HepG2 (cell line): ENCODE measurements around the gene CES3. TPM values are rescaled to one million over a fixed set of nuclear protein-coding genes. Genes with fewer than 3 reads are reported as not detected.

Experiments
- ARNT2 ChIP-seq: sonication (generic); formaldehyde crosslinking; IDR thresholded peaks from 2 replicates; pipeline ENCODE4 v1.8.0; 2022; ENCODE audit warnings: mild to moderate bottlenecking, low read depth, missing genetic modification reagents, moderate library complexity
- FOXC1 ChIP-seq: sonication (generic); formaldehyde crosslinking; IDR thresholded peaks from 2 replicates; pipeline ENCODE4 v1.8.0; 2022; ENCODE audit warnings: mild to moderate bottlenecking, missing genetic modification reagents, borderline replicate concordance
- GABPB1 ChIP-seq: IDR thresholded peaks from 2 replicates; pipeline ENCODE4 v1.6.1; 2016; ENCODE audit warnings: mild to moderate bottlenecking, missing genetic modification reagents, moderate library complexity, missing compliant biosample characterization
- HHEX ChIP-seq: IDR thresholded peaks from 2 replicates; pipeline ENCODE4 v1.6.1; 2016; ENCODE audit warnings: control low read depth
- IKZF1 ChIP-seq: fragments of 450-650 bp; IDR thresholded peaks from 2 replicates; pipeline ENCODE4 v1.7.1; 2016
- KDM5B ChIP-seq: sonication (generic); formaldehyde crosslinking; IDR thresholded peaks from 2 replicates; pipeline ENCODE4 v1.4.0; 2020; ENCODE audit warnings: missing genetic modification reagents, mild to moderate bottlenecking, borderline replicate concordance
- MAZ ChIP-seq, 2 experiments: sonication (generic) in 1 of 2; formaldehyde crosslinking in 1 of 2; IDR thresholded peaks; 2 replicates each; pipeline versions ENCODE4 v1.5.0 to v1.6.1; 2012 to 2020; ENCODE audit warnings: low read depth in 2 of 2, mild to moderate bottlenecking in 2 of 2, borderline replicate concordance in 1 of 2, improper control_type of control experiment in 1 of 2, low read length in 1 of 2, missing genetic modification reagents in 1 of 2, moderate library complexity in 1 of 2
- MED1 ChIP-seq: sonication (generic); formaldehyde crosslinking; IDR thresholded peaks from 2 replicates; pipeline ENCODE4 v1.4.0; 2020; ENCODE audit warnings: missing genetic modification reagents
- MTF2 ChIP-seq: sonication (generic); formaldehyde crosslinking; IDR thresholded peaks from 2 replicates; pipeline ENCODE4 v1.5.0; 2020; ENCODE audit warnings: missing genetic modification reagents, borderline replicate concordance
- PTBP1 ChIP-seq: fragments of 200-400 bp; formaldehyde crosslinking; IDR thresholded peaks from 2 replicates; pipeline ENCODE4 v1.6.1; 2018; ENCODE audit warnings: low read length, low read depth; ENCODE audit not compliant: poor library complexity, severe bottlenecking
- RNF219 ChIP-seq: sonication (generic); formaldehyde crosslinking; IDR thresholded peaks from 2 replicates; pipeline ENCODE4 v1.5.0; 2020; ENCODE audit warnings: mild to moderate bottlenecking, missing genetic modification reagents
- TFDP1 ChIP-seq: IDR thresholded peaks from 2 replicates; pipeline ENCODE4 v1.6.1; 2016; ENCODE audit warnings: missing compliant biosample characterization, missing genetic modification reagents, borderline replicate concordance
- YEATS4 ChIP-seq: sonication (generic); formaldehyde crosslinking; IDR thresholded peaks from 2 replicates; pipeline ENCODE4 v1.4.0; 2020; ENCODE audit warnings: missing genetic modification reagents, borderline replicate concordance
- ZBTB39 ChIP-seq: sonication (generic); formaldehyde crosslinking; IDR thresholded peaks from 2 replicates; pipeline ENCODE4 v1.5.0; 2020; ENCODE audit warnings: missing genetic modification reagents
- ZIK1 ChIP-seq: sonication (generic); formaldehyde crosslinking; IDR thresholded peaks from 2 replicates; pipeline ENCODE4 v1.5.0; 2020; ENCODE audit warnings: mild to moderate bottlenecking, low read depth, missing genetic modification reagents, borderline replicate concordance
- ZNF264 ChIP-seq: sonication (generic); formaldehyde crosslinking; IDR thresholded peaks from 2 replicates; pipeline ENCODE4 v1.4.0; 2020; ENCODE audit warnings: missing genetic modification reagents
- ZNF430 ChIP-seq: sonication (generic); formaldehyde crosslinking; IDR thresholded peaks from 2 replicates; pipeline ENCODE4 v1.9.0; 2021; ENCODE audit warnings: mild to moderate bottlenecking, missing genetic modification reagents
- ZNF512B ChIP-seq: sonication (generic); formaldehyde crosslinking; IDR thresholded peaks from 2 replicates; pipeline ENCODE4 v1.5.1; 2020; ENCODE audit warnings: missing genetic modification reagents, mild to moderate bottlenecking, borderline replicate concordance
- ZNF746 ChIP-seq: sonication (generic); formaldehyde crosslinking; IDR thresholded peaks from 2 replicates; pipeline ENCODE4 v1.8.0; 2022; ENCODE audit warnings: mild to moderate bottlenecking, missing genetic modification reagents
- ZNF883 ChIP-seq: sonication (generic); formaldehyde crosslinking; IDR thresholded peaks from 2 replicates; pipeline ENCODE4 v1.5.1; 2020; ENCODE audit warnings: mild to moderate bottlenecking, missing genetic modification reagents; ENCODE audit errors: not compliant biosample characterization
- polyA plus RNA-seq, 8 experiments: library from polyadenylated mRNA; depleted of rRNA in 3 of 8; stranded (reverse) in 7 of 8; unstranded in 1 of 8; fragments of >200 nt; fragmentation: Illumina TruSeq in 4 of 8; extraction: Trizol in 4 of 8; gene quantifications; 2 replicates each; pipeline versions ENCODE4 v1.2.1 to v1.2.3, GENCODE V29; 2011 to 2016; ENCODE audit warnings: low read depth in 4 of 8, missing spikeins in 1 of 8, mixed read lengths in 1 of 8; ENCODE audit not compliant: insufficient read depth in 1 of 8
- total RNA-seq, 5 experiments: library from RNA; depleted of rRNA; stranded (reverse); fragments of >200 nt; fragmentation: Illumina TruSeq; extraction: Trizol; gene quantifications; 2 replicates each; pipeline ENCODE4 v1.2.3, GENCODE V29; 2016; ENCODE audit warnings: low read depth in 1 of 5

CES3 gene
- total and polyA plus RNA-seq, 2 of the 13 experiments (the other 11 are each of a cell fraction or from before 2014, with no cell fraction given) = 6.6 to 17.4 TPM

- TF ChIP-seq ZNF264 (CRISPR knock-in tag) = no peak
- 0 out of 2 replicates have a peak, but pooled peaks have one; percentile 9 for TF ChIP-seq HHEX (CRISPR knock-in tag)
- 0 out of 2 replicates have a peak, but pooled peaks have one; percentile 82 for TF ChIP-seq ZNF512B (CRISPR knock-in tag)
- no peak for TF ChIP-seq PTBP1
- peak; percentile 87 for TF ChIP-seq FOXC1 (CRISPR knock-in tag)
- TF ChIP-seq ARNT2 (CRISPR knock-in tag) = no peak
- no peak for TF ChIP-seq ZIK1 (CRISPR knock-in tag)
- peak; percentile 61; the same call in 1 of the 2 replicates for TF ChIP-seq ZBTB39
- TF ChIP-seq GABPB1 (CRISPR knock-in tag) = no peak
- 0 out of 2 replicates have a peak, but pooled peaks have one; percentile 35 for TF ChIP-seq MTF2
- TF ChIP-seq KDM5B (CRISPR knock-in tag) = peak; percentile 87; the same call in 1 of the 2 replicates
- no peak for TF ChIP-seq MAZ (IDR thresholded peaks at IDR 0.05; ENCODE audit: borderline replicate concordance, low read depth, low read length)
- TF ChIP-seq MAZ (CRISPR knock-in tag; IDR thresholded peaks at IDR 0.05; ENCODE audit: low read depth) = 0 out of 2 replicates have a peak, but pooled peaks have one; percentile 52
- 0 out of 2 replicates have a peak, but pooled peaks have one; percentile 22 for TF ChIP-seq YEATS4 (CRISPR knock-in tag)
- TF ChIP-seq RNF219 (CRISPR knock-in tag) = no peak
- TF ChIP-seq ZNF430 (CRISPR knock-in tag) = peak; percentile 56; the same call in 1 of the 2 replicates
- peak; percentile 52 for TF ChIP-seq ZNF883 (CRISPR knock-in tag)
- TF ChIP-seq ZNF746 = no peak
- peak; percentile 45; the same call in 1 of the 2 replicates for TF ChIP-seq MED1
- no peak for TF ChIP-seq IKZF1
- TF ChIP-seq TFDP1 (CRISPR knock-in tag) = peak; percentile 64; the same call in 1 of the 2 replicates
Observed at GRCh38 chr16:66988197-66988788, 27.2 kb downstream of the CES3 start, which contains the start of gene CES4A (continued).
